K562 (cell line): ENCODE results near the gene PRRC2A. TPM values are rescaled to one million over a fixed set of nuclear protein-coding genes. Genes with fewer than 3 reads are reported as not detected.
A peak's percentile ranks its signal among the peaks of the same experiment; 100 is the strongest.

Experiments
- ATAC-seq: fragments of 200-7000 bp; cut with Tn5 transposase; 3 replicates; pipeline ENCODE4 v1.9.1; 2020; ENCODE audit warnings: moderate library complexity
- BruUV-seq: library from RNA; stranded (reverse); fragments of 400-500 nt; replicated peaks from 2 replicates; lab custom pipeline; 2021; lab: Mats Ljungman, UMichigan
- CTCF ChIA-PET: fragments of 300-600 bp; formaldehyde crosslinking; extraction: SDS; loops from one replicate; lab custom pipeline; 2021; ENCODE audit warnings: low intra/inter-chr PET ratio; lab: Yijun Ruan, JAX
- POLR2A ChIA-PET: fragments of 300-600, 350-650 bp; sonication (Branson Sonifier 250); formaldehyde crosslinking; extraction: SDS; loops from one replicate; lab custom pipeline; 2021; ENCODE audit warnings: antibody characterized with exemption, inconsistent platforms; lab: Yijun Ruan, JAX
- DNase-seq, 4 experiments: peaks; one replicate each; pipeline versions ENCODE4 v3.0.0 to v3.0.0-alpha.2; 2011 to 2018; ENCODE audit warnings: low spot score in 3 of 4, mixed read lengths in 3 of 4; ENCODE audit errors: extremely low read depth in 1 of 4
- FAIRE-seq: peaks from 2 replicates; lab custom pipeline; 2011; peaks lifted over from hg19 to GRCh38; lab: Jason Lieb, UNC
- H2AFZ ChIP-seq: 2 replicates; pipeline ENCODE4 v1.6.0; 2011; ENCODE audit warnings: low read depth, low read length, control low read depth, inconsistent platforms
- H3K27ac ChIP-seq: fragments of 200-600 bp; 3 replicates; pipeline ENCODE4 v1.8.0; 2011; ENCODE audit warnings: low read depth, mild to moderate bottlenecking, control low read depth, inconsistent platforms, low read length, moderate library complexity, mixed read lengths; ENCODE audit errors: extremely low read depth
- H3K27me3 ChIP-seq, 2 experiments: fragments of 300-600 bp in 1 of 2; 2 replicates in 1 of 2; 3 replicates in 1 of 2; pipeline versions ENCODE4 v1.6.0 to v1.8.0; 2011; ENCODE audit warnings: inconsistent platforms in 2 of 2, low read length in 2 of 2, mild to moderate bottlenecking in 1 of 2, mixed read lengths in 1 of 2, moderate library complexity in 1 of 2; ENCODE audit not compliant: control insufficient read depth in 2 of 2, insufficient read depth in 2 of 2
- H3K36me3 ChIP-seq: fragments of 300-600 bp; 3 replicates; pipeline ENCODE4 v1.8.0; 2011; ENCODE audit warnings: mild to moderate bottlenecking, low read length, inconsistent platforms; ENCODE audit not compliant: control insufficient read depth, insufficient read depth
- H3K4me1 ChIP-seq, 2 experiments: fragments of 200-600 bp in 1 of 2; replicated peaks in 1 of 2; 2 replicates in 1 of 2; 3 replicates in 1 of 2; pipeline versions ENCODE4 v1.5.1 to v1.8.0; 2011; ENCODE audit warnings: inconsistent platforms in 2 of 2, low read length in 2 of 2, mild to moderate bottlenecking in 1 of 2, mixed read lengths in 1 of 2, moderate library complexity in 1 of 2; ENCODE audit not compliant: control insufficient read depth in 2 of 2, insufficient read depth in 2 of 2
- H3K4me2 ChIP-seq: 2 replicates; pipeline ENCODE4 v1.6.1; 2011; ENCODE audit warnings: low read length, control low read depth, inconsistent platforms, mixed read lengths; ENCODE audit not compliant: insufficient read depth
- H3K4me3 ChIP-seq: fragments of 200-600 bp; sonication (generic), shearing (Covaris generic); 2 replicates; pipeline ENCODE4 v1.5.1; 2016; ENCODE audit warnings: control low read depth, inconsistent platforms
- H3K79me2 ChIP-seq: fragments of 200-600 bp; 3 replicates; pipeline ENCODE4 v1.8.0; 2011; ENCODE audit warnings: low read length, inconsistent platforms; ENCODE audit not compliant: control insufficient read depth, insufficient read depth
- H3K9ac ChIP-seq, 2 experiments: 2 replicates each; pipeline versions ENCODE4 v1.6.0 to v1.6.1; 2011; ENCODE audit warnings: low read depth in 2 of 2, low read length in 2 of 2, control low read depth in 1 of 2, inconsistent platforms in 1 of 2, mild to moderate bottlenecking in 1 of 2, mixed read lengths in 1 of 2; ENCODE audit not compliant: insufficient read depth in 1 of 2
- H3K9me1 ChIP-seq: one replicate; pipeline ENCODE4 v1.6.0; 2011; ENCODE audit warnings: inconsistent platforms, mild to moderate bottlenecking, low read length, moderate library complexity; ENCODE audit not compliant: control insufficient read depth, insufficient read depth
- H3K9me3 ChIP-seq: replicated peaks from 2 replicates; pipeline ENCODE4 v1.5.1; 2011; ENCODE audit warnings: low read depth, low read length, inconsistent platforms; ENCODE audit not compliant: control insufficient read depth, insufficient read depth
- H4K20me1 ChIP-seq: replicated peaks from 2 replicates; pipeline ENCODE4 v1.6.1; 2011; ENCODE audit warnings: low read length, inconsistent platforms, mixed read lengths; ENCODE audit not compliant: control insufficient read depth, insufficient read depth
- ATF7 ChIP-seq: fragments of 450-650 bp; IDR thresholded peaks from 2 replicates; pipeline ENCODE4 v1.7.1; 2014; ENCODE audit warnings: mild to moderate bottlenecking, moderate library complexity
- CCNT2 ChIP-seq: IDR thresholded peaks from 2 replicates; pipeline ENCODE4 v1.6.1; 2011; ENCODE audit warnings: borderline replicate concordance, low read depth, mild to moderate bottlenecking, moderate library complexity, mixed read lengths, low read length; ENCODE audit not compliant: insufficient read length; ENCODE audit errors: extremely low read depth
- KLF10 ChIP-seq: fragments of 250-450 bp; sonication (Bioruptor Pico); IDR thresholded peaks from 2 replicates; pipeline ENCODE4 v1.6.1; 2021; ENCODE audit warnings: matching md5 sums
- POLR2AphosphoS5 ChIP-seq: IDR thresholded peaks from 2 replicates; pipeline ENCODE4 v1.6.1; 2011; ENCODE audit warnings: mild to moderate bottlenecking, low read depth, low read length, moderate library complexity; ENCODE audit not compliant: control insufficient read depth, insufficient read depth
- POLR2B ChIP-seq: fragments of 450-650 bp; IDR thresholded peaks from 2 replicates; pipeline ENCODE4 v1.6.1; 2018; ENCODE audit warnings: low read depth; ENCODE audit not compliant: partially characterized antibody
- POLR2G ChIP-seq: fragments of 200-400 bp; formaldehyde crosslinking; IDR thresholded peaks from 2 replicates; pipeline ENCODE4 v1.6.1; 2017; ENCODE audit warnings: low read depth, mild to moderate bottlenecking, antibody characterized with exemption, low read length, moderate library complexity
- RBFOX2 ChIP-seq: fragments of 200-400 bp; formaldehyde crosslinking; IDR thresholded peaks from 2 replicates; pipeline ENCODE4 v1.6.1; 2017; ENCODE audit warnings: low read depth, mild to moderate bottlenecking, low read length, moderate library complexity
- RBM22 ChIP-seq: fragments of 200-400 bp; formaldehyde crosslinking; IDR thresholded peaks from 2 replicates; pipeline ENCODE4 v1.6.1; 2018; ENCODE audit warnings: low read length, low read depth; ENCODE audit not compliant: poor library complexity, severe bottlenecking
- ZNF263 ChIP-seq: sonication (generic); formaldehyde crosslinking; IDR thresholded peaks from 2 replicates; pipeline ENCODE4 v1.8.0; 2022; ENCODE audit warnings: mild to moderate bottlenecking, missing genetic modification reagents, borderline replicate concordance
- ZNF644 ChIP-seq: fragments of 200-800 bp; sonication (Bioruptor generic); IDR thresholded peaks from 2 replicates; pipeline ENCODE4 v1.6.1; 2016; ENCODE audit warnings: low read depth, missing genetic modification characterization, missing compliant biosample characterization
- WGBS: fragments of 100-300 bp; shearing (Covaris generic); methylation state at CpG from one replicate; pipeline ENCODE4 v1.1.6; 2016; ENCODE audit warnings: low coverage, mixed read lengths; ENCODE audit not compliant: insufficient coverage; ENCODE audit errors: missing lambda C conversion rate; 5-methylcytosine and 5-hydroxymethylcytosine counted together
- in situ Hi-C: fragments of 300-500 bp; cut with MboI; formaldehyde crosslinking; loops from 4 replicates; pipeline ENCODE4 v1.15.0; 2018; ENCODE audit warnings: inconsistent platforms, mixed read lengths
- intact Hi-C: fragments of 100-400 bp; cut with micrococcal nuclease; formaldehyde crosslinking; loops from 2 replicates; pipeline ENCODE4 v1.14.2; 2022
- polyA plus RNA-seq, 8 experiments: library from polyadenylated mRNA; depleted of rRNA in 4 of 8; stranded (reverse) in 5 of 8; unstranded in 3 of 8; fragments of >200 nt; fragmentation: Nextera tagmentation in 2 of 8; fragmentation: Illumina TruSeq in 1 of 8; extraction: Ambion mirVana in 2 of 8; extraction: Trizol in 1 of 8; gene quantifications; 2 replicates each; pipeline versions ENCODE4 v1.2.1 to v1.2.3, GENCODE V29; 2011 to 2014; ENCODE audit warnings: inconsistent platforms in 1 of 8, missing spikeins in 1 of 8
- total RNA-seq, 7 experiments: library from RNA; depleted of rRNA in 6 of 7; stranded (reverse); fragments of >200 nt in 6 of 7; fragmentation: Illumina TruSeq in 2 of 7; extraction: Trizol in 2 of 7; gene quantifications; 2 replicates each; pipeline versions ENCODE4 v1.2.1 to v1.2.3, GENCODE V29; 2011 to 2021; ENCODE audit warnings: low replicate concordance in 1 of 7
- TF ChIP-seq, protein P1 (sequence below): fragments of 450-650 bp; IDR thresholded peaks from 2 replicates; pipeline ENCODE4 v1.6.1; 2016; ENCODE audit warnings: missing biosample characterization, missing genetic modification characterization
- TF ChIP-seq, protein P2 (sequence below): sonication (generic); formaldehyde crosslinking; IDR thresholded peaks from 2 replicates; pipeline ENCODE4 v1.8.1; 2023; ENCODE audit warnings: mild to moderate bottlenecking, missing genetic modification reagents
- TF ChIP-seq, protein P3 (sequence below): fragments of 450-650 bp; IDR thresholded peaks from 2 replicates; pipeline ENCODE4 v1.7.1; 2018; ENCODE audit warnings: mild to moderate bottlenecking, low read depth; ENCODE audit not compliant: partially characterized antibody

The PRRC2A gene
- total and polyA plus RNA-seq, 9 of the 15 experiments (the other 6 are each of a cell fraction or from before 2014, with no cell fraction given) = 1.0 to 332 (median 63.0) TPM

DNA sequence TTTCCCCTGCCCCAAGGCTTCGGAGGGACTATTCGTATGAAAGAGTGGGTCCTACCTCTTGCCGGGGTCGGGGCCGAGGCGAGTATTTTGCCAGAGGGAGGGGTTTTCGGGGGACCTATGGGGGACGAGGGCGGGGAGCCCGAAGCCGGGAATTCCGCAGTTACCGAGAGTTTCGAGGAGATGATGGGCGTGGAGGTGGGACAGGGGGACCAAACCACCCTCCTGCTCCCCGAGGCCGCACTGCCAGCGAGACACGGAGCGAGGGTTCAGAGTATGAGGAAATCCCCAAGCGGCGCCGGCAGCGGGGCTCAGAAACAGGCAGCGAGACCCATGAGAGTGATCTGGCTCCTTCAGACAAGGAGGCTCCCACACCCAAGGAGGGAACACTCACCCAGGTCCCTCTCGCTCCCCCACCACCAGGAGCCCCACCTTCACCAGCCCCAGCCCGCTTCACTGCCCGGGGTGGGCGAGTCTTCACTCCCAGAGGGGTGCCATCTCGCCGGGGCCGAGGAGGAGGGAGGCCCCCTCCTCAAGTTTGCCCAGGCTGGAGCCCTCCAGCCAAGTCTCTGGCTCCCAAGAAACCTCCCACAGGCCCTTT lies 11.3 kb downstream of the PRRC2A start:
- peaks cover 0 to 26% of the 10 kb centered on the region in 2 experiments; a peak in 1 of 5 replicates for H3K4me1 ChIP-seq
- peak overlapping the region in 1 of 2 experiments; percentile 79; a peak in 2 of 4 replicates for H3K9ac ChIP-seq
- H3K9me3 ChIP-seq = no peaks in the 10 kb centered on the region
- no peak overlapping the region for H3K4me2 ChIP-seq
- no peaks in the 10 kb centered on the region for H3K9me1 ChIP-seq
- intact Hi-C loops = no loop called here
- POLR2A ChIA-PET = interaction anchor here (0.8 to 14.8 kb wide), 3 partner anchors 4 to 20 kb away, joined by 10 to 274 read pairs (median 274); partner anchors contain the start of genes BAG6 and PRRC2A
- H2AFZ ChIP-seq = no peak overlapping the region
- H4K20me1 ChIP-seq = peaks cover 24% of the 10 kb centered on the region
- H3K27ac ChIP-seq = no peak overlapping the region
- no peak overlapping the region for H3K4me3 ChIP-seq
- CTCF ChIA-PET = no interaction called here
- no TSS peak for BruUV-seq
- no peaks in the 10 kb centered on the region for H3K27me3 ChIP-seq
- DNase-seq (no peak), FAIRE-seq (no peak), ATAC-seq (peak; percentile 32)
- 96% methylated on average over 24 of the region's 32 CpGs for WGBS
- H3K36me3 ChIP-seq = peaks cover 100% of the 10 kb centered on the region
- in situ Hi-C loops = no loop called here
- H3K79me2 ChIP-seq = peaks cover 21% of the 10 kb centered on the region; the same call in 1 of the 3 replicates
- TF ChIP-seq POLR2B = peak; percentile 70
- TF ChIP-seq ATF7 = no peak
- TF ChIP-seq RBFOX2 = peak; percentile 65
- peak; percentile 55; the same call in 1 of the 2 replicates for TF ChIP-seq POLR2G
- TF ChIP-seq ZNF644 (tag) = no peak
- TF ChIP-seq, protein P1, sequence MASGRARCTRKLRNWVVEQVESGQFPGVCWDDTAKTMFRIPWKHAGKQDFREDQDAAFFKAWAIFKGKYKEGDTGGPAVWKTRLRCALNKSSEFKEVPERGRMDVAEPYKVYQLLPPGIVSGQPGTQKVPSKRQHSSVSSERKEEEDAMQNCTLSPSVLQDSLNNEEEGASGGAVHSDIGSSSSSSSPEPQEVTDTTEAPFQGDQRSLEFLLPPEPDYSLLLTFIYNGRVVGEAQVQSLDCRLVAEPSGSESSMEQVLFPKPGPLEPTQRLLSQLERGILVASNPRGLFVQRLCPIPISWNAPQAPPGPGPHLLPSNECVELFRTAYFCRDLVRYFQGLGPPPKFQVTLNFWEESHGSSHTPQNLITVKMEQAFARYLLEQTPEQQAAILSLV (tag) = no peak
- TF ChIP-seq, protein P2, sequence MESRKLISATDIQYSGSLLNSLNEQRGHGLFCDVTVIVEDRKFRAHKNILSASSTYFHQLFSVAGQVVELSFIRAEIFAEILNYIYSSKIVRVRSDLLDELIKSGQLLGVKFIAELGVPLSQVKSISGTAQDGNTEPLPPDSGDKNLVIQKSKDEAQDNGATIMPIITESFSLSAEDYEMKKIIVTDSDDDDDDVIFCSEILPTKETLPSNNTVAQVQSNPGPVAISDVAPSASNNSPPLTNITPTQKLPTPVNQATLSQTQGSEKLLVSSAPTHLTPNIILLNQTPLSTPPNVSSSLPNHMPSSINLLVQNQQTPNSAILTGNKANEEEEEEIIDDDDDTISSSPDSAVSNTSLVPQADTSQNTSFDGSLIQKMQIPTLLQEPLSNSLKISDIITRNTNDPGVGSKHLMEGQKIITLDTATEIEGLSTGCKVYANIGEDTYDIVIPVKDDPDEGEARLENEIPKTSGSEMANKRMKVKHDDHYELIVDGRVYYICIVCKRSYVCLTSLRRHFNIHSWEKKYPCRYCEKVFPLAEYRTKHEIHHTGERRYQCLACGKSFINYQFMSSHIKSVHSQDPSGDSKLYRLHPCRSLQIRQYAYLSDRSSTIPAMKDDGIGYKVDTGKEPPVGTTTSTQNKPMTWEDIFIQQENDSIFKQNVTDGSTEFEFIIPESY (CRISPR knock-in tag) = peak; percentile 47
- peak; percentile 12 for TF ChIP-seq CCNT2
- TF ChIP-seq KLF10 (CRISPR knock-in tag) = no peak
- peak; percentile 32; the same call in 1 of the 2 replicates for TF ChIP-seq POLR2AphosphoS5
- TF ChIP-seq, protein P3, sequence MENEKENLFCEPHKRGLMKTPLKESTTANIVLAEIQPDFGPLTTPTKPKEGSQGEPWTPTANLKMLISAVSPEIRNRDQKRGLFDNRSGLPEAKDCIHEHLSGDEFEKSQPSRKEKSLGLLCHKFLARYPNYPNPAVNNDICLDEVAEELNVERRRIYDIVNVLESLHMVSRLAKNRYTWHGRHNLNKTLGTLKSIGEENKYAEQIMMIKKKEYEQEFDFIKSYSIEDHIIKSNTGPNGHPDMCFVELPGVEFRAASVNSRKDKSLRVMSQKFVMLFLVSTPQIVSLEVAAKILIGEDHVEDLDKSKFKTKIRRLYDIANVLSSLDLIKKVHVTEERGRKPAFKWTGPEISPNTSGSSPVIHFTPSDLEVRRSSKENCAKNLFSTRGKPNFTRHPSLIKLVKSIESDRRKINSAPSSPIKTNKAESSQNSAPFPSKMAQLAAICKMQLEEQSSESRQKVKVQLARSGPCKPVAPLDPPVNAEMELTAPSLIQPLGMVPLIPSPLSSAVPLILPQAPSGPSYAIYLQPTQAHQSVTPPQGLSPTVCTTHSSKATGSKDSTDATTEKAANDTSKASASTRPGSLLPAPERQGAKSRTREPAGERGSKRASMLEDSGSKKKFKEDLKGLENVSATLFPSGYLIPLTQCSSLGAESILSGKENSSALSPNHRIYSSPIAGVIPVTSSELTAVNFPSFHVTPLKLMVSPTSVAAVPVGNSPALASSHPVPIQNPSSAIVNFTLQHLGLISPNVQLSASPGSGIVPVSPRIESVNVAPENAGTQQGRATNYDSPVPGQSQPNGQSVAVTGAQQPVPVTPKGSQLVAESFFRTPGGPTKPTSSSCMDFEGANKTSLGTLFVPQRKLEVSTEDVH = peak; percentile 48
- 0 out of 2 replicates have a peak, but pooled peaks have one; percentile 36 for TF ChIP-seq ZNF263
- peak; percentile 91 for TF ChIP-seq RBM22
